Kidney (tissue), 14 donors: Measurements from ENCODE around the gene IKZF1. TPM values are rescaled to one million over a fixed set of nuclear protein-coding genes. Genes with fewer than 3 reads are reported as not detected.

Experiments used
- DNase-seq, 5 donors: peaks; one replicate each; pipeline ENCODE4 v3.0.0-alpha.2; 2013 to 2020
- FAIRE-seq: peaks from 2 replicates; lab custom pipeline; 2012; peaks lifted over from hg19 to GRCh38; lab: Jason Lieb, UNC
- H3K27ac ChIP-seq, 2 donors: one replicate each; pipeline ENCODE4 v1.7.0; 2013; ENCODE audit warnings: low read depth in 2 of 2, low read length in 2 of 2, inconsistent platforms in 1 of 2
- H3K27me3 ChIP-seq: one replicate; pipeline ENCODE4 v1.7.1; 2013; ENCODE audit warnings: low read length, inconsistent platforms; ENCODE audit not compliant: control insufficient read depth, insufficient read depth
- H3K36me3 ChIP-seq, 3 donors: one replicate each; pipeline versions ENCODE4 v1.7.0 to v1.7.1; 2013; ENCODE audit warnings: low read length in 3 of 3, control low read depth in 1 of 3, inconsistent platforms in 1 of 3; ENCODE audit not compliant: insufficient read depth in 3 of 3, control insufficient read depth in 2 of 3
- H3K4me1 ChIP-seq, 3 donors: one replicate each; pipeline versions ENCODE4 v1.7.0 to v1.7.1; 2013; ENCODE audit warnings: low read length in 3 of 3, inconsistent platforms in 1 of 3, low read depth in 1 of 3; ENCODE audit not compliant: control insufficient read depth in 2 of 3, insufficient read depth in 2 of 3
- H3K4me3 ChIP-seq, 3 donors: one replicate each; pipeline versions ENCODE4 v1.7.0 to v1.8.1; 2013; ENCODE audit warnings: low read length in 3 of 3, control low read depth in 1 of 3, inconsistent platforms in 1 of 3
- H3K9ac ChIP-seq, 3 donors: one replicate each; pipeline versions ENCODE4 v1.7.0 to v1.7.1; 2013; ENCODE audit warnings: low read length in 3 of 3, control low read depth in 1 of 3, inconsistent platforms in 1 of 3
- H3K9me3 ChIP-seq, 3 donors: one replicate each; pipeline versions ENCODE4 v1.7.0 to v1.7.1; 2013; ENCODE audit warnings: low read length in 3 of 3, control low read depth in 1 of 3, inconsistent platforms in 1 of 3; ENCODE audit not compliant: control insufficient read depth in 2 of 3, insufficient read depth in 1 of 3
- CTCF ChIP-seq: IDR thresholded peaks from 3 replicates; pipeline ENCODE4 v1.5.1; 2012; ENCODE audit warnings: mild to moderate bottlenecking, moderate library complexity, borderline replicate concordance; ENCODE audit not compliant: insufficient read depth; ENCODE audit errors: extremely low read depth
- intact Hi-C: fragments of 100-400 bp; cut with DNase I; formaldehyde crosslinking; loops from one replicate; pipeline ENCODE4 v1.11.1; 2022
- polyA plus RNA-seq: library from polyadenylated mRNA; stranded (reverse); fragments of 350-450 nt; fragmentation: Illumina TruSeq; extraction: RNeasy Lipid Tissue Mini Kit (QIAGEN cat#74804); gene quantifications from one replicate; pipeline ENCODE4 v1.2.3, GENCODE V29; 2014; ENCODE audit warnings: low read depth, low replicate concordance; ENCODE audit not compliant: insufficient read depth
- total RNA-seq: library from RNA; stranded (reverse); fragmentation: NEBNext Ultra II Directional; extraction: Animal tissue kit (Norgen Biotek cat#: 25700); gene quantifications from one replicate; pipeline ENCODE4 v1.2.1, GENCODE V29; 2021
- donor health status: control.
- donor health status: control.
- donor health status: control.
- donor health status: control.
- donor health status: control.
- donor health status: DM: yes; HTN: yes; CAD: no.
- donor health status: Normal renal cell carcinoma (clear cell type).

Gene IKZF1
- total and polyA plus RNA-seq, 2 donors from 2014 or later, result 0.52 to 36.8 TPM

DNA sequence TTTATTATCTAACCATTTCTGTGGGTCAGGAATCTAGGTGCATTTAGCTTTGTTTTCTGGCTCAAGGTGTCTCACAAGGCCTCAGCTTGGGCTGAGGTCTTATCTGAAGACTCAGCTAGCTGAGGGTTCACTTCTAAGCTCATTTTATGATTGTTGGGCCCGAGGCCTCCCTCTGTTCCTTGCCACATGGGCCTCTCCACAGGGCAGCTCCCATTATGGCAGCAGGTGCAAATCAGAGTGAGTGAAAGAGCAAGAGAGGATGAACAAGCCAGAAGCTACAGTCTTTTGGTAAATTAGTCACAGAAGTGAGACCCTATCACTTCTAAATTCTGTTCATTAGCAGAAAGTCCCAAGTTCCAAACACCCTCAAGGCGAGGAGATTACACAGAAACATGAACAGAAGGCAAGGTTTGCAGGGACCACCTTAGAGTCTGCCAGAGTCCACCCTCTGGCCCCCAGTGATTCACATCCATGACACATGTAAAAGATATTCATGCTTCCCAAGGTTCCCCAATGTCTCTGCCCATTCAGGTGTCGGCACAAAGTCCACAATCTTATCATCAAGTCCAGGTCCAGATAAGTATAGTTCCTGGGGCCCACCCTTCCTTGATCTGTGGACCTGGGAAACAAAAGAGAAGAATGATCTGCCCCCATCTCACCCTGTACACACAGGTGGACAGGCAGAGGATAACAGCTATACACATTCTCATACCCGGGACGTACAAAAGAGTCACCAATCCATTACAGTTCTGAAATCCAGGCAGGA, 121.9 kb downstream of the IKZF1 start:
- FAIRE-seq, result no peak
- Histone ChIP-seq H3K9me3 (no peaks in the 10 kb centered on the region), H3K4me3 (no peak overlapping the region), H3K27me3 (no peaks in the 10 kb centered on the region), H3K36me3 (no peaks in the 10 kb centered on the region), H3K9ac (no peak overlapping the region), H3K4me1 (no peaks in the 10 kb centered on the region), H3K27ac (no peak overlapping the region)
- no peak for TF ChIP-seq CTCF
- intact Hi-C loops, result no loop called here
- DNase-seq, result no peak

GRCh38 chr7:50427518-50427917, 123.0 kb downstream of the IKZF1 start:
- Histone ChIP-seq H3K27ac (no peak overlapping the region), H3K36me3 (no peaks in the 10 kb centered on the region), H3K4me1 (no peaks in the 10 kb centered on the region), H3K27me3 (no peaks in the 10 kb centered on the region), H3K4me3 (no peak overlapping the region), H3K9ac (no peak overlapping the region), H3K9me3 (no peaks in the 10 kb centered on the region)
- DNase-seq, result no peak
- TF ChIP-seq CTCF, result no peak
- FAIRE-seq, result no peak
- intact Hi-C loops, result no loop called here

DNA sequence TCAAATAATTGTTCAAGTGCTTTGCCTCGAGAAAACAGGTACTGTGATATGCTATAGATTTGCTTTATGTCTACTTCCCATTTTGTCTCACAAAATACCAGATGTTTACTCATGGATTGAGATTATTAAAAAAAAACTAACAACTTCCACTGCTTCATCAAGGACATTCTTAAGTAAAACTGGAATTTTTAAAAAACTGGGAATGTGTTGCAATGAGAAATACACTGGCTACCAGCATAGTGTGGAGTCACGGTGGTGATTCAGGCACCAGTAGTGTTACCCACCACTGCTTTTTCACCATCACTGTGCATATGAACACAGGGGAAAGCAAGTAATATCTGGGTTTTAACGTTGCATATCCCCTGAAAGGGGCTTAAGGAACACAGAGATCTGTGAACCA, 124.4 kb downstream of the IKZF1 start:
- Histone ChIP-seq H3K9me3 (no peaks in the 10 kb centered on the region), H3K27ac (no peak overlapping the region), H3K36me3 (no peaks in the 10 kb centered on the region), H3K9ac (no peak overlapping the region), H3K4me3 (no peak overlapping the region), H3K4me1 (no peaks in the 10 kb centered on the region), H3K27me3 (no peaks in the 10 kb centered on the region)
- no peak for FAIRE-seq
- DNase-seq, result no peak
- intact Hi-C loops, result no loop called here
- TF ChIP-seq CTCF, result no peak
